T-helper 2 cell (primary cell): ENCODE data around the gene SERPINB6.
"Not testable (repeated sequence)": the region's sequence is repeated elsewhere in the genome, so short reads cannot be mapped to it uniquely, and the experiment has no call there.

Experiments
- DNase-seq, 5 experiments: peaks; one replicate each; pipeline versions ENCODE4 v3.0.0 to v3.0.0-alpha.2; 2012 to 2022
- total RNA-seq, 2 donors: gene quantifications; one replicate each; lab custom pipeline; 2026; lab: John Stamatoyannopoulos, UW

The SERPINB6 gene
- total RNA-seq = 12.8 to 13.8 reads per million in 2 donors

DNA sequence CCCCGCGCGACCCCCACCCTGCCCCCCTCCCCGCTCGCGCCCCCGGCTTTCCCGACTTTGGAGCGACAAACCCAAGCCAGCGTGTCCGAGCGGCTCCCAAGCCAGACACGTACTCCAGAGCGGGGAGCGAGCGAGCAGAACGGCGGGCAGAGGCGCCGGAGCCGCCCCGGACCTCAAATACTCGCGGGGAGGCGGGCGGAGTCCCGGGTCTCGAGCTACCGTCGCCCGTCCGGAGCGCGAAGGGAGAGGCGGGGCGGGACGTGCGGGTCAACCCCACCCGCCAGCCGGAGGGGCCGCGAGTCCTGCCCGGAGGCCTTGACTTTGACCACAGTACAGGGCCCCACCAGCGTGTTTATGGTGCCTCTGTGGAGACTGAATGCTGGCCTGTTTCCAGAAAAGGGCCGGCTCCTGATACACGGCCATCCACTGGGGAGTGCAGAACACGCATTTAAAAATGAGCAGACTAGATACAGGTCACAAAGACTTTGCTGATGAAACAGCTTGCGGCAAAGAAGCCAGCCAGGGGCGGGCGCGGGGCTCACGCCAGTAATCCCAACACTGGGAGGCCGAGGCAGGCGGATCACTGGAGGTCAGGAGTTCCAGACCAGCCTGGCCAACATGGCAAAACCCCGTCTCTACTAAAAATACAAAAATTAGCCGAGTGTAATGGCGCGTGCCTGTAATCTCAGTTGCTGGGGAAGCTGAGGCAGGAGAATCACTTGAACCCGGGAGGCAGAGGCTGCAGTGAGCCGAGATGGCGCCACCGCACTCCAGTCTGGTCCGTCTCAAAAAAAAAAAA is at the start of gene SERPINB6:
SERPINB6 (minus strand) TSS at position 148 of the 799 bp plus-strand sequence. CDS start 12,235 bp downstream, outside the sequence.
- peak in 2 of 5 experiments; percentile 31 to 41 for DNase-seq

DNA sequence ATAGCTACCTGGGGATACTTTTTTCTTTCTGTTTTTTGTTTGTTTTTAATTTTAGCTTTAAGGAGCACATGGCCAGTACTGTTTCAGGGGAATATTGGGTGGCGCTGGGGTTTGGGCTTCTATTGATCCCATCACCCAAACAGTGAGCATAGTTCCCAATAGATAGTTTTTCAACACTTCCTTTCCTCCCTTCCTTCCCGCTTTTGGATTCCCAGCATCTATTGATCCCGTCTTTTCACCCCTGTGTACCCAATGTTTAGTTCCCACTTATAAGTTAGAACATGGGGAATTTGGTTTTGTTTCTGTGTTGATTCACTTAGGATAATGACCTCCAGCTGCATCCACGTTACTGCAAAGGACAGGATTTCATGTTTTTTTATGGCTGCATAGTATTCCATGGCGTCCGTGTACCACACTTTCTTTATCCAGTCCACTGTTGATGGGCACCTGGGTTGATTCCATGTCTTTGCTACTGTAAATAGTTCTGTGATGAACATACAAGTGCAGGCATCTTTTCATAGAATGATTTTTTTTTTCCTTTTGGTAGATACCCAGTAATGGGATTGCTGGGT is 48.5 kb upstream of the SERPINB6 start:
- DNase-seq = no peak

DNA sequence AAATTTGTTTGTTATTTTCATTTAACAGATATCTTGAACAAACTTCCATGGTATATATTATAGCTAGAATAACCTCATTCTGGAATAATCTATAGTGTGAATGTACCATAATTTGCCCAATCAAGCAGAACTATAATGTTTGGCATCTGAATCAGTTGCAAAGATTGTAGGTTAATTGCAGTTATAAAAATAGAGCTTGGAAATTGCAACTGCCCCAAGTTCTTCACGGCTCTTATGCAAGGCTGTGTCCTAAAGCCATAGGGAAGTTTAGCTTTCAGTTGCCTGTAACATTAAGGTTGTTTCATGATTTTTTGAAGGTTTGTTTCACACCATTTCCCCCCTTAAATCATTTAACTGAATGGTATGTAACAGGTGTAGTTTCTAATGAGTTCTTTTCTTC is 47.7 kb upstream of the SERPINB6 start:
- no peak for DNase-seq

DNA sequence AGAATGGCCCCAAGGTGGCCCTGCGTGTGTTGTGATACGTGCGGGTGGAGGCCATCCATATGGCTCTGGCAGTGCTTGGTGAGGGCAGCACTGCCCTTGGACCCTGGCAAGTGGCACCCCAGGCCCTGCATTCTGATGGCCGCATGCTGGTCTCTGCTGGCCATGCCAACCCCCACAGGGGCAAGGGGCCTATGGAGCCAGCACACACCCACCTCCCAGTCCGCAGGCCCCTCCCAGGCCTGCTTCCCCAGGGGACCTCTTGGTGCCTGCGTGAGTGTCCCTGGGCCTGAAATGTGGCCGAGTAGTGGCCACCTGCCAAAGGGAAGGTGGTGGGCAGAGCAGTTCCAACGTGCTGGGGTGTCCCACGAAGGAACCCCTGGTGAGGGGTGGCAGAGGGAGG is 45.9 kb upstream of the SERPINB6 start:
- DNase-seq = no peak

- DNase-seq = no peak
These were observed 45.3 kb upstream of the SERPINB6 start for GRCh38 chr6:3016473-3017280.

DNA sequence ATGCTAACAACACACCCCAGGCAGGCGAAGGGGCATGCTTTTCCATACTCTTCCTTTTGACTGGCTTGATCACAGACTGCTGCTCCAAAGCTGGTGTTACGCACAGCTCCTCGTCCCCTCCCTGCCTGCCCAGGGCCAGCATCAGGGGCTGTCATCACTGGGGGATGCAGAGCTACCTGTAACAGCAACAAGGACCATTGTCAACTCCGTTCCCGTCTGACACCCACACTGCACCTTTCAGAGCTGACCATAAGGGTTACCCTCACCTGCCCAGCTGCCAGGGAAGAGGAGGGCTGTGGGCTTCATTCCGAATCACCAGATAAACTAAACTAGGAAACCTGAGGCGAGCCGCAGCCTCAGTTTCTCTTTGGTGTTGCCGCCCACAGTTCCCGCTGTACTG is 43.8 kb upstream of the SERPINB6 start:
- no peak for DNase-seq

- DNase-seq = no peak
These were observed 43.3 kb upstream of the SERPINB6 start for GRCh38 chr6:3014675-3015066.

DNA sequence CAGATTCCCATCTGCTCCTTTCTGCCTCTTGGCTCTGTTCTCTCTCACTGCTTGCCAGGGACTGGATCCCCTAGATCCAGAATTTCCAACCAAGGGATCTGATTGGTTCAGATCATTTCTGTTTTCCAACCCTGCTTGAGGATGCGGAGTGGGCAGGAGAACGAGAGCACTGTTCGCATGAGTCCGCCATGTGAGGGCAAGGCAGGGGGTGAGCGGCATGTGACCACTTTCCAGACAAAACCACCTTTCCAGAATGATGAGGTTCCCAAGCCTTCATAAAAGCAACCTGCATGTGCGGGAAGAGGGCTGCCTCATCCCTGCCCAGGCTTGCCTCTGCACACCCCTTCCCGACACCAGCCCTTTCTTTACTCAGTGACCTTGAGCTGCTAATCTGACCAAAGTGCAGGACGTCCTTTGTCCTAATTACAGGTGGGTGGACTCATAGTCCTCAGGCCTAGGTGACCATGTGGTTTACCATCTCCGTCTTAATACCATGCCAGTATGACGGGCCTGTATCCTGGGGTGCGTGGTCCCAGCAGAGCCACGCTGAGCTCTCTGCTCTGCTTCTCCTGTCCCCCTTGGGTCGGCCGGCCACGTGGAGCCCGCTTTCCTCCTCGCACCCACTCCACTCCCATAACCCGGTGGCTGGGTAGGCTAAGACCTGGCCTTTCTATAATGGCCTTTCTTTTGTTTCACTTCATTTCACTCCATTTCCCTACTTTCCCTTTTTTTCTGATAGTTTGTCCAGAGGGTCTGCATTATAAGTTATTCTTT is 42.7 kb upstream of the SERPINB6 start:
- DNase-seq = no peak

DNA sequence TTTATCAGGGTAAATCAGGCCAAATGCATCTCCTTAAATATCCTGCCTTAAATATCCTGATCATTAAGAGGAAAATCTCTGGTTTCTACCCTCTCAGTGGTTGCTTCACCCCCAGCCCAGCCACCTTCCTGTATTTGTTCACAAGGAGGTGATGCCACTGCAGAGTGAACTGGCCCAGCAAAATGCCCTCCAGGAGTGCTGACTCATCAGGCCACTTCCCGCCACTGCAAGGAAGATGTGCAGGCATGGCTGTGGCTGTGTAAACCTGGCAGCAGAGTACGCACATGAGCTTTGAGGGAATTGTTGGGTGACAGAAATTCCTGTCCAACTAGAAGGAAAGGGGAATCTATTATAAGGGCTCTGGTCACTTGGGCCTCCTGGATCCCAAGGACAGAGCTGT is 42.1 kb upstream of the SERPINB6 start:
- DNase-seq = no peak

DNA sequence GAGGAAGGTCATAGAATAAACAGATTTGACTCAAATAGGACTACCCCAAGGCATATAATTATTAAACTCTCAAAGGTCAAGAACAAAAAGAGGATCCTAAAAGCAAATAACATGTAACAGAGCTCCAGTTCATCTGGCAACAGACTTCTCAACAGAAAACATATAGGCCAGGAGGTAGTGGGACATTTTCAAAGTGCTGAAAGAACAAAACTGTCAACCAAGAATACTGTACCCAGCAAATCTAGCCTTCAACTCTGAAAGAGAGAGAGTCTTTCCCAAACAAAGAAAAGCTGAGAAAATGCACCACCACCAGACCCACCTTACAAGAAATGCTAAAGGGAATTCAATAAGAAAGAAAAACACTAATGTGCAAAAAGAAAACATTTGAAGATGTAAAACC is 40.2 kb upstream of the SERPINB6 start:
- no peak for DNase-seq

DNA sequence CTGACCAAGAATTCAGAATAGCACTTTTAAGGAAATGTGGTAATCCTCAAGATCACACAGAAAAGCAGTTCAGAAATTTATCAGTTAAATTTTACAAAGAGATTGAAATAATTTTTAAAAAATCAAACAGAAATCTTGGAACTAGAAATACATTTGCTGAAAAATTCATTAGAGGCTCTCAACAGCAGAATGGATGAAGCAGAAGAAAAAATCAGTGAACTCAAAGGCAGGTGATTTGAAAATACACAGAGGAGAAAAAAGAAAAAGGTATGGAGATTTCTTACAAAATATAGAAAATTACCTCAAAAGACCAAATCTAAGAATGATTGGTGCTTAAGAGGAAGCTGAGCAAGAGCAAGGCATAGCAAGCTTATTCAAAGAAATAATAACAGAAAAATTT is 39.8 kb upstream of the SERPINB6 start:
- no peak for DNase-seq

GRCh38 chr6:3009930-3010329 is 38.6 kb upstream of the SERPINB6 start:
- DNase-seq = no peak

DNA sequence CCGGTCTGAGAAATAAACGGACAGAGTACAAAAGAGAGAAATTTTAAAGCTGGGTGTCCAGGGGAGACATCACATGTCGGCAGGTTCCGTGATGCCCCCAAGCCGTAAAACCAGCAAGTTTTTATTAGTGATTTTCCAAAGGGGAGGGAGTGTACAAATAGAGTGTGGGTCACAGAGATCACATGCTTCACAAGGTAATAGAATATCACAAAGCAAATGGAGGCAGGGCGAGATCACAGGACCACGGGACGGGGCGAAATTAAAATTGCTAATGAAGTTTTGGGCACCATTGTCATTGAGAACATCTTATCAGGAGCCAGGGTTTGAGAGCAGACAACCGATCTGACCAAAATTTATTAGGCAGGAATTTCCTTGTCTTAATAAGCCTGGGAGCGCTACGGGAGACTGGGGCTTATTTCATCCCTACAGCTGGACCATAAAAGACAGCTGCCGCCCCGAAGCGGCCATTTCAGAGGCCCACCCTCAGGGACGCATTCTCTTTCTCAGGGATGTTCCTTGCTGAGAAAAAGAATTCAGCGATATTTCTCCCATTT is 37.4 kb upstream of the SERPINB6 start:
- DNase-seq = not testable (repeated sequence)

GRCh38 chr6:3007571-3007970 is 36.2 kb upstream of the SERPINB6 start:
- DNase-seq = no peak

- DNase-seq = no peak
These were observed 35.1 kb upstream of the SERPINB6 start for GRCh38 chr6:3006476-3006875.

DNA sequence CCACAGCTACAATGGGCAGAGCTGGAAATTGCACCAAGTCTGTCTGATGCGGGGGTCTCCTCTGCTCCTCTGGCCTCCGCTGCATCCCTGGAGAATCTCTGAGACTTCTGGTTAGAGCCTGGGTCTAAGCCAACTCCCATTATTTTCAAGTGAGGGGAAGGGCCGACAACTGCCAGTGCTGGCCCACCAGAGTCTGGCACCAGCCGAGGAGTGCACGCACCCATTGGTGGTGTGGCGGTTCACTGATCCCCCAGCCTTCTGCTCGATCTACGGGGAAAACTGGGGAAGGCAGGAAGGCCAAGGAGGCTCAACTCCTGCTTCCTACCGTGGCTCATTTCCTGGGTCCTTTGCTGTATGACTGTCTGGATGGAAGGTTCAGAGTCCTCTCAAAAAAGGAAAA is 34.5 kb upstream of the SERPINB6 start:
- no peak for DNase-seq

GRCh38 chr6:3005077-3005476 is 33.7 kb upstream of the SERPINB6 start:
- DNase-seq = no peak

DNA sequence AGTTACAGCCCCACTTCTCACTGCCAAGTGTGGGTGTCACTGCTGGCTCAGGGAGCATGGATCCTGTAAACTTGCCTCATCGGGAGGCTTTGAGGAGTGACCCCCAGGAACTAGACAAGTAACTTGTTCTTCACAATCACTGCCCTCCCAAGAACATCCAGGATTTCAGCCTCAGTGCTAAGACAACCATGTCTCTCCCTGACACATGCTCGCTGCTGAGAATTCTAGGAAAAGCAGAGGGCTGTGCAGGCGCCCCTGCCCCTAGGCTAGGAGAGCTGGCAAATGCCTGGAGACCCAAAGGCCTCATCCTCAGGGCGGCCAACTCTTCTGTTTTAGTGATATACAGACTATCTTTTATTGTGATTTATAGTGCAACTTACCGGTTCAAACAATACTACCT is 31.9 kb upstream of the SERPINB6 start:
- not testable (repeated sequence) for DNase-seq

DNA sequence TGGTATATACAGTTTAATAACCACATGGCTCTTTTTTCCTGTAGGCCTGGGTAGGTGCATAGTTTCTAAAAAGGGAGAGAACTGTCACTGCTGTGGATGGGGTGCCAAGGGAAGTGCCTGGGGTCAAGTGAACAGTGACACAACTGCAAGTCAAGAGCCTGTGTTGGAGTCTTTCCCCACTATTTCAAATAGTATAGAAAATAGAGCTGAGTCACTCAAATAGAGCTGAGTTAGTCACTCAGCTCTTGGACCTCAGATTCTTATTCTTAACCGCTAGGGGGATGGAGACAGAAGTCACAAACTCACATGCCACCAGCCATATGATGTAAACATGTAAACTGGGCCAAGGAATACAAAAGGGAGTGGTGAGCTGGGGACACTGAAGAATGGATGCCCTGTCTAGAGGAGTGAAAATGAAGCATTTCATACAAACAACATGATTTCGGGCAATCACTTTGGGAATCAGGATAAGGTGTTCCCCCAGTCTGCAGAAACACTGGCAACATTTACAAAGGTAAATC is 30.5 kb upstream of the SERPINB6 start:
- DNase-seq = peak in 1 of 5 experiments; percentile 85

DNA sequence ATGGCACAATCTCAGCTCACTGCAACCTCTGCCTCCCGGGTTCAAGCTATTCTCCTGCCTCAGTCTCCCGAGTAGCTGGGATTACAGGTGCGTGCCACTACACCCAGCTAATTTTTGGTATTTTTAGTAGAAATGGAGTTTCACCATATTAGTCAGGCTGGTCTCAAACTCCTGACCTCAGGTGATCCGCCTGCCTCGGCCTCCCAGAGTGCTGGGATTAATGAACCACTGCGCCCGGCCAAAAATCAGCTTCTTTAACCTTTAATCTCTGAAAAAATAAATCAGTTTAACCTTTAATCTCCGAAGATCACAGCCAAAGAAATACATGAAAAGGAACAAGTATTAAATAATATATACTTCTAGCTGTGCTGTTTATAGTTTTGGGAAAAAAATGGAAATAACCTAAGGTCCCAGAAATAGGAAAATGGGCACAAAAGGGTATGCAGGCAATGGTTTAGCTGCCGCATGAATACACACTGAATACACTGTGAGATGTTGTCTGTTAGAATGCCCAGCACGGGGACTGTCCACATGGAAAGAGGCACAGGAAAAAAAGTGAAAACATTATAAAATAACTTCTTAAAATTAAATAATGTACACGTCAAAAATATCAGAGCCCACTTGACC is 29.9 kb upstream of the SERPINB6 start:
- no peak for DNase-seq
